ENCODE data around the gene FAM3A. TPM values are rescaled to one million over a fixed set of nuclear protein-coding genes. Genes with fewer than 3 reads are reported as not detected.

Gene FAM3A
- total RNA-seq, 1 donor from 2014 or later: 62.1 TPM

Other genes starting within 250 kb of the FAM3A start
- gene TEX28, start 221.1 kb downstream of the FAM3A start, total RNA-seq: not detected
- gene TKTL1, start 220.4 kb downstream of the FAM3A start, total RNA-seq: 13.0 TPM
- gene FLNA, start 141.6 kb downstream of the FAM3A start, total RNA-seq: 253 TPM
- 51.1 TPM for gene EMD, start 136.9 kb downstream of the FAM3A start, total RNA-seq
- gene RPL10, start 117.9 kb downstream of the FAM3A start, total RNA-seq: 2,181 TPM
- 52.3 TPM for gene DNASE1L1, start 107.0 kb downstream of the FAM3A start, total RNA-seq
- 36.1 TPM for gene TAFAZZIN, start 104.7 kb downstream of the FAM3A start, total RNA-seq
- 83.0 TPM for gene ATP6AP1, start 87.6 kb downstream of the FAM3A start, total RNA-seq
- gene GDI1, start 79.1 kb downstream of the FAM3A start, total RNA-seq: 85.2 TPM
- gene FAM50A, start 72.1 kb downstream of the FAM3A start, total RNA-seq: 47.3 TPM
- 23.2 TPM for gene PLXNA3, start 58.0 kb downstream of the FAM3A start, total RNA-seq
- gene LAGE3, start 37.0 kb downstream of the FAM3A start, total RNA-seq: 18.5 TPM
- 58.4 TPM for gene UBL4A, start 29.6 kb downstream of the FAM3A start, total RNA-seq
- gene SLC10A3, start 25.6 kb downstream of the FAM3A start, total RNA-seq: 13.0 TPM
- 15.0 TPM for gene G6PD, start 30.6 kb upstream of the FAM3A start, total RNA-seq
- 15.5 TPM for gene IKBKG, start 31.4 kb upstream of the FAM3A start, total RNA-seq
- gene CTAG1A, start 68.9 kb upstream of the FAM3A start, total RNA-seq: not detected
- gene CTAG1B, start 103.0 kb upstream of the FAM3A start, total RNA-seq: not detected
- not detected for gene CTAG2, start 137.3 kb upstream of the FAM3A start, total RNA-seq
- 12.1 TPM for gene GAB3, start 234.8 kb upstream of the FAM3A start, total RNA-seq
- 19.7 TPM for gene DKC1, start 246.6 kb upstream of the FAM3A start, total RNA-seq

Measured in Right ventricle myocardium inferior (tissue), 1 donor.